HG02610 (cell line): ENCODE measurements around the gene MYG1.

ENCODE experiments used
- ATAC-seq: cut with Tn5 transposase; IDR thresholded peaks from one replicate; pipeline ENCODE4 v1.9.1; 2021; ENCODE audit warnings: mild to moderate bottlenecking, moderate library complexity; ENCODE audit not compliant: unreplicated experiment

Gene MYG1

DNA sequence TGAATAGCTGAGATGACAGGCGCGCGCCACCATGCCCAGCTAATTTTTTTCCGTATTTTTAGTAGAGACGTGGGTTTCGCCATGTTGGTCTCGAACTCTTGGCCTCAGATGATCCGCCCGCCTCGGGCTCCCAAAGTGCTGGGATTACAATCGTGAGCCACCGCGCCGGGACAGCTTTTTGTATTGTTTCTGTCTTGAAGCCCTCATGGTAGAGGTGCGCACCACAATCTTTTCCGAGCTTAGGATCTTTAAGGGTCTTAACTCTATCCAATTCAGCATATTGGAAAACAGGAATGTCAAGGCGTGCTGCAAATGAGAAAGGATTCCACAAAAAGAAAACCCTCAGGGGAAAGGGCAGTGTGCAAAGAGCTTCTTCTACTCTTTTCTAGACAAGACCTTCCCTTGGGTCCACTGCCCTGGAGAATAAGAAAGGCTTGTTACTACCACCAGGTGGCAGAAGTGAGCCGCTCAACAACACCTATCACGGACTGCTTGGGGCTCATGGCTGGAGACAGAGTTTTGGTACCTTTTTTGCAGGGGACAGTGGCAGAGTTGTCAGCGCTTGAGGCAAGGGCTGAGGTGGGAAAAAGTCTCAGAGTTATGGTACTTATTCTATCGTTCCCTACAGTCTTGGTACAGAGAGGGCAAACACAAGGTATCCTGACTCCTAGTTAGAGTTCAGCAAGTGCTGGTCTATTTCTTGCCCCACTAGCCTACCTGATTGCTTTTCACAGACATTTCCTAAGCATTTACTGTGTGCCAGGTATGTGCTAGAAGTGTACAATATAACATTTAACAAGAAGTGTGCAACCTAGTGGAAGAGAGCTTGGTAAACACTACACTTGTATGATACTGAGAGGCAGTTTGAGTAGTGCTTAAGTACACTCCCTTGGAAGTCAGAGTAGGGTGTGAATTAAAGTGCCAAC is 53.1 kb downstream of the MYG1 start:
- peak; percentile 73 for ATAC-seq

DNA sequence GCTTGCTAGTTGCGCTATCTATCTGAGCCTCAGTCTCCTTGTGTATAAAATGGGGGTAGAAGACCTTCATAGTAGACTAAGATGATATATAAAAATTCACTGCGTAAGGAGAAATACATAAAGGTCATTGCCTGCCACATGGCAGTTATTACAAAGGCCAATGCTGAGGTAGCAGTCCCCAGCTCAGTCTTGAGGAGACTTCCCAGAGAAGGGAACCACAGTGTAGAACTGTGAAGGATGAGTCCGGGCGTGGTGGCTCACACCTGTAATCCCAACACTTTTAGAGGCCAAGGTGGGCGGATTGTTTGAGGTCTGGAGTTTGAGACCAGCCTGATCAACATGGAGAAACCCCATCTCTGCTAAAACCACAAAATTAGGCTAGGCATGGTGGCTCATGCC is 53.8 kb downstream of the MYG1 start:
- ATAC-seq: no peak

DNA sequence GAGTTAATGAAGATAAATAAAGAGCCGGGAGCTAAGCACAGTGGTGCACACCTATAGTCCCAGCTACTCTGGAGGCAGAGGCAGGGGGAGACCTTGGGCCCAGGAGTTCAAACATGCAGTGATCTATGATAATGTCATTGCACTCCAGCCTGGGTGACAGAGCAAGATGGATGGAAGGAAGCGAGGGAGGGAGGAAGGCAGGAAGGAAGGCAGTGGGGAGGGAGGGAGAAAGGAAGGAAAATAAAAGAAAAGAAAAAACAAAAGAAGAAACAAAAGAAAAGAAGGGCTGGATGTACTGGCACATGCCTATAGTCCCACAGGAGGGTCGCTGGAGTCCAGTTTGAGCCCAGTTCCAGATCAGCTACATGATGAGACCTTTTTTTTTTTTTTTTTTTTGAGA is 55.6 kb downstream of the MYG1 start:
- no peak for ATAC-seq
